OCI-LY7 (cell line): ENCODE data around the gene PRSS33. TPM values are rescaled to one million over a fixed set of nuclear protein-coding genes. Genes with fewer than 3 reads are reported as not detected.

ENCODE experiments used
- BruUV-seq: library from RNA; stranded (reverse); fragments of 400-500 nt; replicated peaks from 2 replicates; lab custom pipeline; 2021; lab: Mats Ljungman, UMichigan
- CTCF ChIA-PET: fragments of 300-600 bp; sonication (Branson Sonifier 250); formaldehyde crosslinking; loops from one replicate; lab custom pipeline; 2022; ENCODE audit warnings: antibody characterized with exemption; ENCODE audit not compliant: unreplicated experiment; lab: Charles Lee
- POLR2A ChIA-PET: fragments of 300-600 bp; sonication (Branson Sonifier 250); formaldehyde crosslinking; loops from one replicate; lab custom pipeline; 2022; ENCODE audit warnings: antibody characterized with exemption; lab: Charles Lee
- DNase-seq: peaks from one replicate; pipeline ENCODE4 v3.0.0-alpha.2; 2015; ENCODE audit warnings: low spot score
- H2AFZ ChIP-seq: fragments of 200-600 bp; sonication (generic), shearing (Covaris generic); 2 replicates; pipeline ENCODE4 v1.6.1; 2014; ENCODE audit warnings: mild to moderate bottlenecking, antibody characterized with exemption, low read length, moderate library complexity
- H3K27ac ChIP-seq: fragments of 200-600 bp; sonication (generic); 2 replicates; pipeline ENCODE4 v1.5.1; 2014; ENCODE audit warnings: mixed run types, low read depth, mild to moderate bottlenecking, moderate library complexity, low read length, inconsistent platforms; ENCODE audit not compliant: poor library complexity, severe bottlenecking
- H3K36me3 ChIP-seq: fragments of 200-600 bp; sonication (generic); 2 replicates; pipeline ENCODE4 v1.6.1; 2014; ENCODE audit warnings: mild to moderate bottlenecking, antibody characterized with exemption, low read length, moderate library complexity, mixed read lengths; ENCODE audit not compliant: insufficient read depth
- H3K4me1 ChIP-seq: fragments of 200-600 bp; sonication (generic); 2 replicates; pipeline ENCODE4 v1.5.1; 2014; ENCODE audit warnings: mild to moderate bottlenecking, low read length; ENCODE audit not compliant: insufficient read depth, poor library complexity, severe bottlenecking
- H3K4me2 ChIP-seq: fragments of 200-600 bp; sonication (generic); 2 replicates; pipeline ENCODE4 v1.6.1; 2014; ENCODE audit warnings: mild to moderate bottlenecking, low read length
- H3K4me3 ChIP-seq: fragments of 200-600 bp; sonication (generic); 2 replicates; pipeline ENCODE4 v1.5.1; 2014; ENCODE audit warnings: mild to moderate bottlenecking, low read depth, low read length; ENCODE audit not compliant: poor library complexity, severe bottlenecking
- H3K79me2 ChIP-seq: fragments of 200-600 bp; sonication (generic); 2 replicates; pipeline ENCODE4 v1.6.1; 2016; ENCODE audit warnings: low read depth, mild to moderate bottlenecking, low read length, moderate library complexity, mixed read lengths; ENCODE audit not compliant: insufficient read depth
- H3K9me2 ChIP-seq: fragments of 200-600 bp; sonication (generic); 2 replicates; pipeline ENCODE4 v1.6.1; 2016; ENCODE audit warnings: mild to moderate bottlenecking, low read length, mixed read lengths; ENCODE audit not compliant: insufficient read depth
- H3K9me3 ChIP-seq: fragments of 200-600 bp; sonication (generic); 2 replicates; pipeline ENCODE4 v1.6.1; 2014; ENCODE audit warnings: mild to moderate bottlenecking, mixed run types, low read length, mixed read lengths
- H4K20me1 ChIP-seq: fragments of 200-600 bp; sonication (generic); 2 replicates; pipeline ENCODE4 v1.6.1; 2014; ENCODE audit warnings: mild to moderate bottlenecking, antibody characterized with exemption, low read length, moderate library complexity, mixed read lengths; ENCODE audit not compliant: insufficient read depth
- EZH2phosphoT487 ChIP-seq: fragments of 200-600 bp; sonication (generic); IDR thresholded peaks from 2 replicates; pipeline ENCODE4 v1.6.1; 2018; ENCODE audit warnings: low read depth, borderline replicate concordance, mild to moderate bottlenecking, mixed run types, antibody characterized with exemption, low read length, moderate library complexity, mixed read lengths
- intact Hi-C: fragments of 100-400 bp; cut with micrococcal nuclease; formaldehyde crosslinking; loops from one replicate; pipeline ENCODE4 v1.10.0; 2022; ENCODE audit not compliant: unreplicated experiment
- total RNA-seq, 2 experiments: library from RNA; depleted of rRNA in 1 of 2; stranded (reverse); fragments of >200 nt in 1 of 2; shearing (Covaris generic) in 1 of 2; gene quantifications; 2 replicates each; pipeline ENCODE4 v1.2.3, GENCODE V29; 2014 to 2022
- TF ChIP-seq, protein P1 (sequence below): fragments of 200-600 bp; sonication (generic); conservative IDR thresholded peaks from 2 replicates; pipeline ENCODE4 v1.5.1; 2014; ENCODE audit warnings: mild to moderate bottlenecking, antibody characterized with exemption, low read length, moderate library complexity, mixed read lengths

Gene PRSS33
- total RNA-seq, 2 experiments from 2014 or later, result not detected

- Histone ChIP-seq H3K27ac (no peak overlapping the region), H3K36me3 (peaks cover 100% of the 10 kb centered on the region), H3K4me3 (no peak overlapping the region), H2AFZ (no peak overlapping the region), H3K4me1 (no peaks in the 10 kb centered on the region), H3K4me2 (no peak overlapping the region), H4K20me1 (peaks cover 10% of the 10 kb centered on the region), H3K9me2 (no peaks in the 10 kb centered on the region), H3K79me2 (peaks cover 77% of the 10 kb centered on the region), H3K9me3 (no peaks in the 10 kb centered on the region)
- no peak for DNase-seq
- CTCF ChIA-PET, result no interaction called here
- intact Hi-C loops, result no loop called here
- POLR2A ChIA-PET, result no interaction called here
- BruUV-seq, result no TSS peak
- TF ChIP-seq, protein P1, sequence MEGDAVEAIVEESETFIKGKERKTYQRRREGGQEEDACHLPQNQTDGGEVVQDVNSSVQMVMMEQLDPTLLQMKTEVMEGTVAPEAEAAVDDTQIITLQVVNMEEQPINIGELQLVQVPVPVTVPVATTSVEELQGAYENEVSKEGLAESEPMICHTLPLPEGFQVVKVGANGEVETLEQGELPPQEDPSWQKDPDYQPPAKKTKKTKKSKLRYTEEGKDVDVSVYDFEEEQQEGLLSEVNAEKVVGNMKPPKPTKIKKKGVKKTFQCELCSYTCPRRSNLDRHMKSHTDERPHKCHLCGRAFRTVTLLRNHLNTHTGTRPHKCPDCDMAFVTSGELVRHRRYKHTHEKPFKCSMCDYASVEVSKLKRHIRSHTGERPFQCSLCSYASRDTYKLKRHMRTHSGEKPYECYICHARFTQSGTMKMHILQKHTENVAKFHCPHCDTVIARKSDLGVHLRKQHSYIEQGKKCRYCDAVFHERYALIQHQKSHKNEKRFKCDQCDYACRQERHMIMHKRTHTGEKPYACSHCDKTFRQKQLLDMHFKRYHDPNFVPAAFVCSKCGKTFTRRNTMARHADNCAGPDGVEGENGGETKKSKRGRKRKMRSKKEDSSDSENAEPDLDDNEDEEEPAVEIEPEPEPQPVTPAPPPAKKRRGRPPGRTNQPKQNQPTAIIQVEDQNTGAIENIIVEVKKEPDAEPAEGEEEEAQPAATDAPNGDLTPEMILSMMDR, result no peak
- TF ChIP-seq EZH2phosphoT487, result no peak
Observed at GRCh38 chr16:2762711-2763110, 24.6 kb downstream of the PRSS33 start.

GRCh38 chr16:2761886-2762583 lies 25.3 kb downstream of the PRSS33 start:
- Histone ChIP-seq H2AFZ (no peak overlapping the region), H3K4me3 (no peak overlapping the region), H3K79me2 (peaks cover 81% of the 10 kb centered on the region), H3K27ac (no peak overlapping the region), H3K4me2 (no peak overlapping the region), H3K4me1 (no peaks in the 10 kb centered on the region), H3K36me3 (peaks cover 100% of the 10 kb centered on the region), H3K9me3 (no peaks in the 10 kb centered on the region), H3K9me2 (no peaks in the 10 kb centered on the region), H4K20me1 (peaks cover 10% of the 10 kb centered on the region)
- no peak for DNase-seq
- ChIA-PET CTCF (no interaction called here), POLR2A (no interaction called here)
- TF ChIP-seq, protein P1, result no peak
- no peak for TF ChIP-seq EZH2phosphoT487
- intact Hi-C loops, result no loop called here
- BruUV-seq, result no TSS peak

DNA sequence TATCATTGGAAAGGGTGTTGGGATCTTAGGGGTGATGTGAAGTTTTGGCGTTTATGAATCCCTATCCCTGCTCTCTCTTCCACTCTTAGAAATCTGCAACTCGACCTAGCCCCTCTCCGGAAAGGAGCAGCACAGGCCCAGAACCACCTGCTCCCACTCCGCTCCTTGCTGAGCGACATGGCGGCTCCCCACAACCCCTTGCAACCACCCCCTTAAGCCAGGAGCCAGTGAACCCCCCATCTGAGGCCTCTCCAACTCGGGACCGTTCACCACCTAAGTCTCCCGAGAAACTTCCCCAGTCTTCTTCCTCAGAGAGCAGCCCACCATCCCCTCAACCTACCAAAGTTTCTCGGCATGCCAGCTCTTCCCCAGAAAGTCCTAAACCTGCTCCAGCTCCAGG lies 25.9 kb downstream of the PRSS33 start:
- peaks cover 86% of the 10 kb centered on the region for H3K79me2 ChIP-seq
- H3K9me3 ChIP-seq, result no peaks in the 10 kb centered on the region
- CTCF ChIA-PET, result no interaction called here
- no peak for DNase-seq
- POLR2A ChIA-PET, result no interaction called here
- H3K4me2 ChIP-seq, result no peak overlapping the region
- no peak for TF ChIP-seq EZH2phosphoT487
- TF ChIP-seq, protein P1, result no peak
- peaks cover 10% of the 10 kb centered on the region for H4K20me1 ChIP-seq
- no peak overlapping the region for H3K27ac ChIP-seq
- no peaks in the 10 kb centered on the region for H3K4me1 ChIP-seq
- H3K9me2 ChIP-seq, result no peaks in the 10 kb centered on the region
- intact Hi-C loops, result no loop called here
- BruUV-seq, result no TSS peak
- H3K4me3 ChIP-seq, result no peak overlapping the region
- H3K36me3 ChIP-seq, result peaks cover 100% of the 10 kb centered on the region
- no peak overlapping the region for H2AFZ ChIP-seq
